HFFc6 (cell line): ENCODE measurements around the gene ASB18. TPM values are rescaled to one million over a fixed set of nuclear protein-coding genes. Genes with fewer than 3 reads are reported as not detected.

Source experiments
- DNase-seq: peaks from one replicate; pipeline ENCODE4 v3.0.0-alpha.2; 2018
- H3K27ac Mint-ChIP-seq: 2 replicates; pipeline ENCODE4 v1.8.0; 2020; ENCODE audit warnings: mild to moderate bottlenecking, mixed read lengths
- H3K27me3 Mint-ChIP-seq: 2 replicates; pipeline ENCODE4 v1.8.0; 2021; ENCODE audit warnings: mild to moderate bottlenecking, moderate library complexity, mixed read lengths; ENCODE audit not compliant: insufficient read depth
- H3K36me3 Mint-ChIP-seq: 2 replicates; pipeline ENCODE4 v1.8.0; 2021; ENCODE audit warnings: low read depth, mixed read lengths
- H3K4me1 Mint-ChIP-seq: 2 replicates; pipeline ENCODE4 v1.8.0; 2020; ENCODE audit warnings: low read depth, mixed read lengths
- H3K4me3 Mint-ChIP-seq: 2 replicates; pipeline ENCODE4 v1.8.0; 2020; ENCODE audit warnings: mild to moderate bottlenecking, moderate library complexity, mixed read lengths
- H3K9me3 Mint-ChIP-seq: 2 replicates; pipeline ENCODE4 v1.8.0; 2020; ENCODE audit warnings: mild to moderate bottlenecking, mixed read lengths
- CTCF ChIP-seq: fragments of 200-600 bp; sonication (generic); IDR thresholded peaks from 2 replicates; pipeline ENCODE4 v1.5.0; 2021; ENCODE audit warnings: antibody characterized with exemption, mild to moderate bottlenecking
- total RNA-seq, 6 experiments: library from RNA; stranded (reverse); fragmentation: NEBNext Ultra II Directional; extraction: Animal tissue kit (Norgen Biotek cat#: 25700); gene quantifications; 2 replicates in 1 of 6; 3 replicates in 5 of 6; pipeline ENCODE4 v1.2.3, GENCODE V29; 2021

The ASB18 gene
- total RNA-seq, 6 experiments from 2014 or later, result not detected

- Mint-ChIP-seq H3K9me3 (peaks cover 52% of the 10 kb centered on the region), H3K4me3 (no peak overlapping the region), H3K27me3 (peaks cover 2% of the 10 kb centered on the region; the same call in 1 of the 2 replicates), H3K27ac (no peak overlapping the region), H3K36me3 (peaks cover 14% of the 10 kb centered on the region), H3K4me1 (no peaks in the 10 kb centered on the region)
- no peak for DNase-seq
- no peak for TF ChIP-seq CTCF
Observed at GRCh38 chr2:236257575-236257974, 6.6 kb downstream of the ASB18 start.

GRCh38 chr2:236257136-236257535 lies 7.1 kb downstream of the ASB18 start:
- no peak for TF ChIP-seq CTCF

GRCh38 chr2:236256366-236256985 lies 7.7 kb downstream of the ASB18 start:
- Mint-ChIP-seq H3K9me3 (peaks cover 53% of the 10 kb centered on the region), H3K27me3 (peaks cover 2% of the 10 kb centered on the region; the same call in 1 of the 2 replicates), H3K4me1 (no peaks in the 10 kb centered on the region), H3K4me3 (no peak overlapping the region), H3K27ac (no peak overlapping the region), H3K36me3 (peaks cover 10% of the 10 kb centered on the region)
- no peak for TF ChIP-seq CTCF
- DNase-seq, result no peak

More at GRCh38 chr2:236257136-236257535, 7.1 kb downstream of the ASB18 start:
- Mint-ChIP-seq H3K27me3 (peaks cover 2% of the 10 kb centered on the region; the same call in 1 of the 2 replicates), H3K36me3 (peaks cover 14% of the 10 kb centered on the region), H3K9me3 (peaks cover 53% of the 10 kb centered on the region), H3K27ac (no peak overlapping the region), H3K4me3 (no peak overlapping the region), H3K4me1 (no peaks in the 10 kb centered on the region)
- no peak for DNase-seq

- Mint-ChIP-seq H3K27me3 (no peaks in the 10 kb centered on the region), H3K36me3 (no peaks in the 10 kb centered on the region; the same call in 1 of the 2 replicates), H3K4me1 (no peaks in the 10 kb centered on the region), H3K9me3 (peaks cover 47% of the 10 kb centered on the region), H3K27ac (no peak overlapping the region), H3K4me3 (no peak overlapping the region)
- no peak for DNase-seq
- TF ChIP-seq CTCF, result no peak
Observed at GRCh38 chr2:236254674-236255073, 9.5 kb downstream of the ASB18 start.

GRCh38 chr2:236254001-236254400 lies 10.2 kb downstream of the ASB18 start:
- H3K27me3 Mint-ChIP-seq, result no peaks in the 10 kb centered on the region
- no peak overlapping the region for H3K27ac Mint-ChIP-seq
- no peak for TF ChIP-seq CTCF
- no peak overlapping the region for H3K4me3 Mint-ChIP-seq
- DNase-seq, result no peak
- H3K36me3 Mint-ChIP-seq, result 0 out of 2 replicates have a peak, but pooled peaks cover 3% of the 10 kb centered on the region
- peaks cover 52% of the 10 kb centered on the region for H3K9me3 Mint-ChIP-seq
- H3K4me1 Mint-ChIP-seq, result no peaks in the 10 kb centered on the region
